Measurements from ENCODE around the gene ECSIT.
"Not testable (repeated sequence)": the region's sequence is repeated elsewhere in the genome, so short reads cannot be mapped to it uniquely, and the experiment has no call there.

The ECSIT gene

DNA sequence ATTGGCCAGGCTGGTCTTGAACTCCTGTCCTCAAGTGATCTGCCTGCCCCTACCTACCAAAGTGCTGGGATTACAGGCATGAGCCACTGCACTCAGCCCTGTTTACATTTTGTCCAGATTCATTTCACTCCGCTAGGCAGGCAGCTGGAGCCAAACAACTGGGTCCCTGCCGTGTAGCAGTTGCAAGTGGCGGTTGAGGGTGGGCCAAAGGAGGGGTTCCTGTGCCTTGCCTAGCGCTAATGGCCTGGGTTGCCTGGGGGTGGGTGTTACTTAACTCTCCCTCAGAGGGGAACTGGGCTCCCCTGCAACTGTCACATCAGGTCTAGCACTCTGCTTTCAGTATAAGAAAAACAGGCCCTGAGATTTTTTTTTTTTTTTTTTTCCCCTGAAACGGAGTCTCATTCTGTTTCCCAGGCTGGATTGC lies 41.1 kb upstream of the ECSIT start:
- CTCF ChIA-PET: interaction anchor here (0.6 kb wide), 1 partner anchor 312 kb away, joined by 6 read pairs; no protein-coding TSS in a partner anchor

GRCh38 chr19:11566164-11566563 lies 37.2 kb upstream of the ECSIT start:
- ChIA-PET POLR2A (ENCODE audit: low non-redundant PET) (no interaction called here), CTCF (no interaction called here)
- TF ChIP-seq CTCF (conservative IDR thresholded peaks at IDR 0.05; ENCODE audit: low read depth): no peak
- H3K27ac ChIP-seq: no peak overlapping the region
- no peak for DNase-seq (ENCODE audit: low spot score)

More for the DNA sequence above, 41.1 kb upstream of the ECSIT start:
- TF ChIP-seq CTCF (conservative IDR thresholded peaks at IDR 0.05; ENCODE audit: low read depth): no peak
- no peak overlapping the region for H3K27ac ChIP-seq
- POLR2A ChIA-PET (ENCODE audit: low non-redundant PET): interaction anchor here (0.7 kb wide), 1 partner anchor 18 kb away, joined by 5 read pairs; no protein-coding TSS in a partner anchor
- DNase-seq (ENCODE audit: low spot score): no peak

GRCh38 chr19:11565649-11565980 lies 36.7 kb upstream of the ECSIT start:
- DNase-seq (ENCODE audit: low spot score); POLR2A ChIA-PET (ENCODE audit: low non-redundant PET); CTCF ChIA-PET; H3K27ac ChIP-seq: not testable (repeated sequence)

GRCh38 chr19:11564082-11564807 lies 35.3 kb upstream of the ECSIT start:
- CTCF ChIA-PET: interaction anchor here (1.1 kb wide), 1 partner anchor 24 kb away, joined by 3 read pairs; no protein-coding TSS in a partner anchor
- DNase-seq (ENCODE audit: low spot score); POLR2A ChIA-PET (ENCODE audit: low non-redundant PET); H3K27ac ChIP-seq: not testable (repeated sequence)

DNA sequence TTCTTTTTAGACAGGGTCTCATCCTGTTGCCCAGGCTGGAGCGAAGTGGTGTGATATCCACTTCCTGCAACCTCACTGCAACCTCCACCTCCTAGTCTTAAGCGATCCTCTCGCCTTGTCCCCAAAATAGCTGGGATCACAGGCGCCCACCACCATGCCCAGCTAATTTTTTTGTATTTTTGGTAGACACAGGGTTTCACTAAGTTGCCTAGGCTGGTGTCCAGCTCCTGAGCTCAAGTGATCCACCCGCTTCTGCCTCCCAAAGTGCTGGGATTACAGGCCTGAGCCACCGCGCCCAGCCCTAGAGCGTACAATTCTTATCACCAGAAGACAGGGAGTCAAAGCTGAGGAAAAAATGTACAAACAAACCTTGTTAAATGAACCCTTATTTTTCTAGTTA lies 34.6 kb upstream of the ECSIT start:
- no peak for TF ChIP-seq CTCF (conservative IDR thresholded peaks at IDR 0.05; ENCODE audit: low read depth)
- CTCF ChIA-PET: interaction anchor here (1.1 kb wide), 1 partner anchor 24 kb away, joined by 3 read pairs; no protein-coding TSS in a partner anchor
- no peak for DNase-seq (ENCODE audit: low spot score)
- H3K27ac ChIP-seq: no peak overlapping the region
- POLR2A ChIA-PET (ENCODE audit: low non-redundant PET): no interaction called here

- peak; percentile 52 for TF ChIP-seq CTCF (conservative IDR thresholded peaks at IDR 0.05; ENCODE audit: low read depth)
- POLR2A ChIA-PET (ENCODE audit: low non-redundant PET): interaction anchor here (0.6 kb wide), 1 partner anchor 1118 kb away, joined by 5 read pairs; no protein-coding TSS in a partner anchor
- DNase-seq (ENCODE audit: low spot score): peak; percentile 57
- CTCF ChIA-PET: interaction anchor here (0.5 to 0.6 kb wide), 2 partner anchors 403 to 809 kb away, joined by 3 read pairs; no protein-coding TSS in a partner anchor
- peak overlapping the region; percentile 66; the same call in 1 of the 2 replicates for H3K27ac ChIP-seq
Measured at GRCh38 chr19:11560404-11561051, 31.6 kb upstream of the ECSIT start.

- ChIA-PET CTCF (interaction anchor here (0.6 to 1.7 kb wide), 6 partner anchors 15 to 184 kb away, joined by 3 to 6 read pairs (median 4); no protein-coding TSS in a partner anchor), POLR2A (ENCODE audit: low non-redundant PET) (interaction anchor here (0.5 to 1.4 kb wide), 2 partner anchors 17 to 30 kb away, joined by 6 to 8 read pairs; partner anchors contain the start of gene ECSIT)
- H3K27ac ChIP-seq: peak within 1 kb of the TSS; percentile 66
- no peak for TF ChIP-seq CTCF (conservative IDR thresholded peaks at IDR 0.05; ENCODE audit: low read depth)
- DNase-seq (ENCODE audit: low spot score): peak; percentile 99
Measured at GRCh38 chr19:11558881-11559828, 30.2 kb upstream of the ECSIT start, which contains the start of gene ELOF1. ELOF1 (minus strand) TSS chr19:11559230; CDS start chr19:11554347, 4,883 bp downstream.

Measured in RWPE1 (cell line).